SK-N-SH (cell line): ENCODE measurements around the gene ADGRB2.
"Not testable (repeated sequence)": the region's sequence is repeated elsewhere in the genome, so short reads cannot be mapped to it uniquely, and the experiment has no call there.

Experiments
- CTCF ChIP-seq: fragments of 200-600 bp; sonication (generic); IDR thresholded peaks from 2 replicates; pipeline ENCODE4 v1.6.1; 2017; ENCODE audit warnings: antibody characterized with exemption, mild to moderate bottlenecking, moderate library complexity
- IRF3 ChIP-seq: fragments of 150-350 bp; IDR thresholded peaks from 2 replicates; pipeline ENCODE4 v1.6.1; 2016; ENCODE audit warnings: mild to moderate bottlenecking, low read depth, low read length
- MAX ChIP-seq: IDR thresholded peaks from 2 replicates; pipeline ENCODE4 v1.4.0; 2012; ENCODE audit warnings: low read depth

- not testable (repeated sequence) for TF ChIP-seq CTCF, IRF3, MAX
These were observed 57.0 kb downstream of the ADGRB2 start for GRCh38 chr1:31707059-31707600.
